AG04450 (cell line): Measurements from ENCODE around the gene NEK7. TPM values are rescaled to one million over a fixed set of nuclear protein-coding genes. Genes with fewer than 3 reads are reported as not detected.
"Not testable (repeated sequence)": the region's sequence is repeated elsewhere in the genome, so short reads cannot be mapped to it uniquely, and the experiment has no call there.

ENCODE experiments used
- CTCF ChIA-PET: fragments of 300-600, 350-600 bp; formaldehyde crosslinking; extraction: SDS; loops from one replicate; lab custom pipeline; 2022; ENCODE audit warnings: antibody characterized with exemption, inconsistent platforms; lab: Charles Lee
- POLR2A ChIA-PET: fragments of 350-600 bp; formaldehyde crosslinking; extraction: SDS; loops from one replicate; lab custom pipeline; 2021; ENCODE audit warnings: antibody characterized with exemption, inconsistent platforms; lab: Yijun Ruan, JAX
- DNase-seq: peaks from one replicate; pipeline ENCODE4 v3.0.0-alpha.2; 2011; ENCODE audit warnings: low read depth, low spot score
- H3K27ac ChIP-seq: one replicate; pipeline ENCODE4 v1.5.1; 2012; ENCODE audit warnings: low read depth, low read length, control low read depth
- H3K27me3 ChIP-seq: one replicate; pipeline ENCODE4 v1.6.0; 2012; ENCODE audit warnings: low read length; ENCODE audit not compliant: control insufficient read depth, insufficient read depth
- H3K4me3 ChIP-seq: 2 replicates; pipeline ENCODE4 v1.5.1; 2011; ENCODE audit warnings: mild to moderate bottlenecking, low read depth, low read length, control low read depth
- H3K9me3 ChIP-seq: 2 replicates; pipeline ENCODE4 v1.5.1; 2012; ENCODE audit warnings: low read length; ENCODE audit not compliant: control insufficient read depth, insufficient read depth
- CTCF ChIP-seq: IDR thresholded peaks from 2 replicates; pipeline ENCODE4 v1.5.1; 2011; ENCODE audit warnings: low read depth, low read length, control low read depth, inconsistent platforms
- polyA plus RNA-seq: library from polyadenylated mRNA; depleted of rRNA; stranded (reverse); fragments of >200 nt; gene quantifications from 2 replicates; pipeline ENCODE4 v1.2.3, GENCODE V29; 2011

Gene NEK7
- polyA plus RNA-seq, 1 experiment, result 147 TPM

GRCh38 chr1:198297281-198297680 is 140.5 kb downstream of the NEK7 start:
- TF ChIP-seq CTCF, result no peak
- Histone ChIP-seq H3K27me3 (no peaks in the 10 kb centered on the region), H3K27ac (no peak overlapping the region), H3K4me3 (no peak overlapping the region), H3K9me3 (no peaks in the 10 kb centered on the region; the same call in 1 of the 2 replicates)
- POLR2A ChIA-PET, result no interaction called here
- no peak for DNase-seq
- CTCF ChIA-PET, result no interaction called here

- POLR2A ChIA-PET, result no interaction called here
- H3K9me3 ChIP-seq, result no peaks in the 10 kb centered on the region; the same call in 1 of the 2 replicates
- no peak for TF ChIP-seq CTCF
- no peak for DNase-seq
- CTCF ChIA-PET, result interaction anchor here (0.7 kb wide), 2 partner anchors 85 to 986 kb away, joined by 3 read pairs; no protein-coding TSS in a partner anchor
- H3K27ac ChIP-seq, result no peak overlapping the region
- no peaks in the 10 kb centered on the region for H3K27me3 ChIP-seq
- H3K4me3 ChIP-seq, result no peak overlapping the region
Observed at GRCh38 chr1:198298640-198299039, 141.8 kb downstream of the NEK7 start.

DNA sequence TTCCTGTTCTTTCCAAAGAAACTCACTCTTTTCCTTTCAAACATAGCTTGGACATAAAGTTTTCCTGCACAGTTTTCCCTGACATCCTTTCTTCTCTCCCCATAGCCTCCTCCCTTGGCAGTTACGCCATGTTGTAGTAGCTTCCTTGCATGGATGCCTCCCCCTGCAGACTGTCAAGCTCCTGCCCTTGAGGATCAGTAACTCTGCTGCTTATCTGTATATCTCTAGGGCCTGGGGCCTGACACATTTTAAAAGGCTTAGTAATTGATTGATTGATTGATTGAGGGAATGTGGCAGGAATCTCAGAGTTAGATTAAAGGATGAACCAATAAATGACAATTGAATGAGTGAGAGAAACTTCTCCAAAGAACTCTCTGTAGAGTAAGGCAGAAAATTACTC is 143.7 kb downstream of the NEK7 start:
- no peak for DNase-seq
- Histone ChIP-seq H3K27ac (no peak overlapping the region), H3K4me3 (no peak overlapping the region), H3K9me3 (no peaks in the 10 kb centered on the region; the same call in 1 of the 2 replicates), H3K27me3 (no peaks in the 10 kb centered on the region)
- CTCF ChIA-PET, result no interaction called here
- no peak for TF ChIP-seq CTCF
- POLR2A ChIA-PET, result no interaction called here

DNA sequence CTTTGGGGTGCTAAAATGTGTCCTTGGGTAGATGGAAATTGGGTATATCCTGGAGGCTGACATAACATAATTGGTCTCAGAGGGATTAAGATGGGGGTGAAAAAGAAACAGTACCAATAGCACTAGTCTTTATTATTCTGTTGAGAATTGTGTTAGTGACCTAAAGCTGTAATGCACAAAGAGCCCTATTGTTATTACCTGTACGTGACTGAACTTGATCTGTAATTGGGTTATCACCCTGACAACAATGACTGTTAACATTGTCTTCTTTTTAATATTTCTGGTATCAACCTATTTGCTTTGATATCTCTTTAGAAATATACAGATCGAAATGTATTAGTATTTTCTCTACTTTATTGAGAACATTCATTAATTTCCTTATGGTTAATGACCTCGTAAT is 147.6 kb downstream of the NEK7 start:
- Histone ChIP-seq H3K9me3 (no peaks in the 10 kb centered on the region; the same call in 1 of the 2 replicates), H3K27ac (no peak overlapping the region), H3K4me3 (no peak overlapping the region), H3K27me3 (no peaks in the 10 kb centered on the region)
- ChIA-PET POLR2A (no interaction called here), CTCF (no interaction called here)
- TF ChIP-seq CTCF, result no peak
- DNase-seq, result no peak

DNA sequence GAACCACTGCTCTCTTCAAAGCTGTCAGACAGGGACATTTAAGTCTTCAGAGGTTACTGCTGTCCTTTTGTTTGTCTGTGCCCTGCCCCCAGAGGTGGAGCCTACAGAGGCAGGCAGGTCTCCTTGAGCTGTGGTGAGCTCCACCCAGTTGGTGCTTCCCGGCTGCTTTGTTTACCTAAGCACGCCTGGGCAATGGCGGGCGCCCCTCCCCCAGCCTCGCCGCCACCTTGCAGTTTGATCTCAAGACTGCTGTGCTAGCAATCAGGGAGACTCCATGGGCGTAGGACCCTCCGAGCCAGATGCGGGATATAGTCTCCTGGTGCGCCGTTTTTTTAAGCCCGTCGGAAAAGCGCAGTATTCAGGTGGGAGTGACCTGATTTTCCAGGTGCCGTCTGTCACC is 158.0 kb downstream of the NEK7 start:
- H3K9me3 ChIP-seq, POLR2A ChIA-PET, CTCF ChIA-PET, H3K4me3 ChIP-seq, H3K27ac ChIP-seq, H3K27me3 ChIP-seq, DNase-seq: not testable (repeated sequence)

DNA sequence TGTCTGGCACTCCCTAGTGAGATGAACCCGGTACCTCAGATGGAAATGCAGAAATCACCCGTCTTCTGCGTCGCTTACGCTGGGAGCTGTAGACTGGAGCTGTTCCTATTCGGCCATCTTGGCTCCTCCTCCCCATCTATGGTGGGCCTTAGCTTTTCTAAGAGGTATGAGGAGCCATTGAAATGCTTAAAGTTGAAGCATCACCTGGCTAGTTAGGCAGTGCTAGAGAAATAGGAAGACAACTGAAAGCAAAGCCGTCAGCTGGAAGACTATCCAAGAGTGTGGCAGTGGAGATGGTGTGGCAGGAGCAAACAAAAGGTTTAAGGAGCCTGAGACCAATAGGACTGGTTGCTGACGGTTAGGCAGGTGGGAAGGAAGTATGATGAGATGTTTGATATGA is 158.5 kb downstream of the NEK7 start:
- CTCF ChIA-PET, POLR2A ChIA-PET: not testable (repeated sequence)

More for the DNA sequence above, 158.5 kb downstream of the NEK7 start:
- H3K9me3 ChIP-seq, H3K4me3 ChIP-seq, H3K27me3 ChIP-seq, DNase-seq, H3K27ac ChIP-seq: not testable (repeated sequence)
